HG03565 (cell line): Measurements from ENCODE around the gene IL4I1.

Source experiments
- ATAC-seq: cut with Tn5 transposase; IDR thresholded peaks from one replicate; pipeline ENCODE4 v1.9.1; 2021; ENCODE audit warnings: mild to moderate bottlenecking, moderate library complexity; ENCODE audit not compliant: unreplicated experiment

Gene IL4I1

GRCh38 chr19:49864890-49865289, 31.8 kb downstream of the IL4I1 start:
- no peak for ATAC-seq

- no peak for ATAC-seq
These were observed 32.8 kb downstream of the IL4I1 start for GRCh38 chr19:49863935-49864320.

GRCh38 chr19:49863254-49863934, 33.3 kb downstream of the IL4I1 start:
- ATAC-seq, result no peak

GRCh38 chr19:49862391-49863253, 34.1 kb downstream of the IL4I1 start:
- ATAC-seq, result no peak

- no peak for ATAC-seq
These were observed 34.9 kb downstream of the IL4I1 start for GRCh38 chr19:49861541-49862378.

GRCh38 chr19:49861107-49861506, 35.6 kb downstream of the IL4I1 start:
- ATAC-seq, result no peak

GRCh38 chr19:49860336-49861102, 36.2 kb downstream of the IL4I1 start:
- no peak for ATAC-seq

GRCh38 chr19:49859682-49860335, 36.9 kb downstream of the IL4I1 start:
- ATAC-seq, result no peak

- ATAC-seq, result no peak
These were observed 38.4 kb downstream of the IL4I1 start for GRCh38 chr19:49858088-49858985.

- no peak for ATAC-seq
These were observed 38.9 kb downstream of the IL4I1 start for GRCh38 chr19:49857838-49858087.

- no peak for ATAC-seq
These were observed 39.4 kb downstream of the IL4I1 start for GRCh38 chr19:49857061-49857837.

GRCh38 chr19:49856574-49857021, 40.1 kb downstream of the IL4I1 start:
- no peak for ATAC-seq

GRCh38 chr19:49855676-49856573, 40.8 kb downstream of the IL4I1 start:
- ATAC-seq, result no peak

- no peak for ATAC-seq
These were observed 41.4 kb downstream of the IL4I1 start for GRCh38 chr19:49855277-49855675.

GRCh38 chr19:49854378-49855263, 42.1 kb downstream of the IL4I1 start:
- no peak for ATAC-seq

- ATAC-seq, result no peak
These were observed 42.8 kb downstream of the IL4I1 start for GRCh38 chr19:49853852-49854377.
